Neuronal stem cell (in vitro differentiated cells): Measurements from ENCODE around the gene HMOX1. TPM values are rescaled to one million over a fixed set of nuclear protein-coding genes. Genes with fewer than 3 reads are reported as not detected.

Experiments
- DNase-seq: peaks from one replicate; pipeline ENCODE4 v3.0.0-alpha.2; 2013; ENCODE audit warnings: low spot score
- H2AFZ ChIP-seq: one replicate; pipeline ENCODE4 v1.6.1; 2013; ENCODE audit warnings: mild to moderate bottlenecking, low read length, inconsistent platforms
- H2AK5ac ChIP-seq: 2 replicates; pipeline ENCODE4 v1.6.1; 2013; ENCODE audit warnings: low read depth, mild to moderate bottlenecking, inconsistent platforms, low read length, moderate library complexity, mixed read lengths
- H2BK120ac ChIP-seq: 2 replicates; pipeline ENCODE4 v1.6.1; 2013; ENCODE audit warnings: low read depth, mild to moderate bottlenecking, inconsistent platforms, low read length, moderate library complexity, mixed read lengths
- H2BK12ac ChIP-seq: one replicate; pipeline ENCODE4 v1.6.1; 2013; ENCODE audit warnings: low read length, inconsistent platforms
- H2BK15ac ChIP-seq: 2 replicates; pipeline ENCODE4 v1.6.1; 2013; ENCODE audit warnings: mild to moderate bottlenecking, low read length, inconsistent platforms, mixed read lengths
- H2BK5ac ChIP-seq: one replicate; pipeline ENCODE4 v1.6.1; 2013; ENCODE audit warnings: inconsistent platforms, mild to moderate bottlenecking, low read length, moderate library complexity
- H3K14ac ChIP-seq: one replicate; pipeline ENCODE4 v1.6.1; 2013; ENCODE audit warnings: low read length, inconsistent platforms
- H3K18ac ChIP-seq: 2 replicates; pipeline ENCODE4 v1.6.1; 2013; ENCODE audit warnings: low read length, inconsistent platforms
- H3K23ac ChIP-seq: 2 replicates; pipeline ENCODE4 v1.6.1; 2013; ENCODE audit warnings: low read depth, mild to moderate bottlenecking, mixed read lengths, low read length, inconsistent platforms; ENCODE audit not compliant: poor library complexity
- H3K27ac ChIP-seq: replicated peaks from 3 replicates; pipeline ENCODE4 v1.5.1; 2013; ENCODE audit warnings: low read length, inconsistent platforms
- H3K27me3 ChIP-seq, 3 experiments: 2 replicates each; pipeline ENCODE4 v1.6.1; 2013; ENCODE audit warnings: low read length in 3 of 3, mild to moderate bottlenecking in 2 of 3, inconsistent platforms in 1 of 3, low read depth in 1 of 3, mixed read lengths in 1 of 3, moderate library complexity in 1 of 3; ENCODE audit not compliant: control insufficient read depth in 3 of 3, insufficient read depth in 3 of 3
- H3K36me3 ChIP-seq, 2 donors: replicated peaks in 1 of 2; 2 replicates each; pipeline ENCODE4 v1.6.1; 2013; ENCODE audit warnings: low read length in 2 of 2; ENCODE audit not compliant: control insufficient read depth in 2 of 2, insufficient read depth in 2 of 2
- H3K4ac ChIP-seq: 2 replicates; pipeline ENCODE4 v1.6.1; 2013; ENCODE audit warnings: inconsistent platforms, mild to moderate bottlenecking, low read length, moderate library complexity
- H3K4me1 ChIP-seq, 2 donors: 1 replicate in 1 of 2; 2 replicates in 1 of 2; pipeline ENCODE4 v1.6.1; 2013; ENCODE audit warnings: low read length in 2 of 2, low read depth in 1 of 2; ENCODE audit not compliant: control insufficient read depth in 2 of 2, insufficient read depth in 1 of 2
- H3K4me2 ChIP-seq: one replicate; pipeline ENCODE4 v1.6.1; 2013; ENCODE audit warnings: mild to moderate bottlenecking, low read length, inconsistent platforms; ENCODE audit not compliant: insufficient read depth, poor library complexity, severe bottlenecking
- H3K4me3 ChIP-seq, 2 donors: 2 replicates each; pipeline ENCODE4 v1.5.1; 2013; ENCODE audit warnings: low read length in 2 of 2, mild to moderate bottlenecking in 2 of 2, inconsistent platforms in 1 of 2, moderate library complexity in 1 of 2
- H3K79me1 ChIP-seq: one replicate; pipeline ENCODE4 v1.6.1; 2013; ENCODE audit warnings: low read depth, mild to moderate bottlenecking, inconsistent platforms, low read length, moderate library complexity
- H3K9ac ChIP-seq: one replicate; pipeline ENCODE4 v1.6.1; 2013; ENCODE audit warnings: mild to moderate bottlenecking, low read depth, low read length, inconsistent platforms; ENCODE audit not compliant: poor library complexity
- H3K9me3 ChIP-seq, 2 donors: replicated peaks in 1 of 2; 2 replicates each; pipeline versions ENCODE3 to v1.6.1; 2013; ENCODE audit warnings: low read length in 2 of 2, mild to moderate bottlenecking in 2 of 2, inconsistent platforms in 1 of 2, low read depth in 1 of 2, mixed read lengths in 1 of 2, moderate library complexity in 1 of 2; ENCODE audit not compliant: control insufficient read depth in 2 of 2, insufficient read depth in 1 of 2
- H4K8ac ChIP-seq: one replicate; pipeline ENCODE4 v1.6.1; 2013; ENCODE audit warnings: low read depth, mild to moderate bottlenecking, inconsistent platforms, low read length, moderate library complexity
- H4K91ac ChIP-seq: one replicate; pipeline ENCODE4 v1.6.1; 2013; ENCODE audit warnings: low read length, low read depth, mild to moderate bottlenecking, inconsistent platforms; ENCODE audit not compliant: poor library complexity
- WGBS, 2 donors: extraction: QIAGEN DNeasy Blood & Tissue Kit; methylation state at CpG; one replicate each; pipeline ENCODE4 v1.1.7; 2013; ENCODE audit warnings: missing lambda C conversion rate in 2 of 2, mixed read lengths in 1 of 2; ENCODE audit not compliant: insufficient read length in 2 of 2, insufficient replicate concordance in 1 of 2; ENCODE audit errors: extremely low coverage in 2 of 2; 5-methylcytosine and 5-hydroxymethylcytosine counted together
- polyA plus RNA-seq, 2 experiments: library from polyadenylated mRNA; stranded (reverse); fragments of 200-250 nt; gene quantifications; one replicate each; pipeline ENCODE4 v1.2.3, GENCODE V29; 2013

The HMOX1 gene
- polyA plus RNA-seq (2013, experiment 1 of 2): 5.1 TPM
- 5.5 TPM for polyA plus RNA-seq (2013, experiment 2 of 2)

DNA sequence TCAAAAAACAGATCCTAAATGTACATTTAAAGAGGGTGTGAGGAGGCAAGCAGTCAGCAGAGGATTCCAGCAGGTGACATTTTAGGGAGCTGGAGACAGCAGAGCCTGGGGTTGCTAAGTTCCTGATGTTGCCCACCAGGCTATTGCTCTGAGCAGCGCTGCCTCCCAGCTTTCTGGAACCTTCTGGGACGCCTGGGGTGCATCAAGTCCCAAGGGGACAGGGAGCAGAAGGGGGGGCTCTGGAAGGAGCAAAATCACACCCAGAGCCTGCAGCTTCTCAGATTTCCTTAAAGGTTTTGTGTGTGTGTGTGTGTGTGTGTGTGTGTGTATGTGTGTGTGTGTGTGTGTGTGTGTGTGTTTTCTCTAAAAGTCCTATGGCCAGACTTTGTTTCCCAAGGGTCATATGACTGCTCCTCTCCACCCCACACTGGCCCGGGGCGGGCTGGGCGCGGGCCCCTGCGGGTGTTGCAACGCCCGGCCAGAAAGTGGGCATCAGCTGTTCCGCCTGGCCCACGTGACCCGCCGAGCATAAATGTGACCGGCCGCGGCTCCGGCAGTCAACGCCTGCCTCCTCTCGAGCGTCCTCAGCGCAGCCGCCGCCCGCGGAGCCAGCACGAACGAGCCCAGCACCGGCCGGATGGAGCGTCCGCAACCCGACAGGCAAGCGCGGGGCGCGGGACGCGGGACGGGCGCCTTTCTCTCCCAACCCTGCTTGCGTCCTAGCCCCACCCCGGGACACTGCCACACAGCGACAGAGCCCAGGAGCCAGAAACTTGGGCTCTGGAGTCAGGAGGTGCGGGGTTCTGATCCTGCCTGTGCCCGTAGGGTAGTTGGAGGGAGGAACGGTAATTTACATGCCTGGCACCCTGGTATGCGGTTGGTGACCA lies at the start of gene HMOX1:
Gene HMOX1, plus strand, starts transcription at position 560 of the 887 bp plus-strand sequence. Its CDS starts 78 bp downstream, at position 638.
- peaks cover 0 to 11% (median 4%) of the 10 kb centered on the region in 3 experiments for H3K27me3 ChIP-seq
- H3K4me1 ChIP-seq: peaks cover 14 to 20% of the 10 kb centered on the region in 2 donors
- H3K14ac ChIP-seq: no peak within 1 kb of the TSS
- H3K4ac ChIP-seq: no peak within 1 kb of the TSS
- no peaks in the 10 kb centered on the region for H3K36me3 ChIP-seq
- H3K79me1 ChIP-seq: no peaks in the 10 kb centered on the region
- peak within 1 kb of the TSS; percentile 96 for H3K18ac ChIP-seq
- H2BK12ac ChIP-seq: peak within 1 kb of the TSS; percentile 67
- H2AFZ ChIP-seq: peak within 1 kb of the TSS; percentile 95
- peak within 1 kb of the TSS; percentile 48 to 73 for H3K4me3 ChIP-seq
- no peak within 1 kb of the TSS for H2BK5ac ChIP-seq
- no peak within 1 kb of the TSS for H4K8ac ChIP-seq
- peak within 1 kb of the TSS; percentile 75 for H3K23ac ChIP-seq
- no peak within 1 kb of the TSS for H4K91ac ChIP-seq
- peak within 1 kb of the TSS; percentile 19 for H2BK120ac ChIP-seq
- peak within 1 kb of the TSS; percentile 64 for H3K4me2 ChIP-seq
- H2BK15ac ChIP-seq: peak within 1 kb of the TSS; percentile 71
- no peaks in the 10 kb centered on the region for H3K9me3 ChIP-seq
- H3K27ac ChIP-seq: no peak within 1 kb of the TSS
- H3K9ac ChIP-seq: peak within 1 kb of the TSS; percentile 78
- H2AK5ac ChIP-seq: peak within 1 kb of the TSS; percentile 63
- peak; percentile 49 for DNase-seq
- no CpG with 5 or more reads among the region's 47 CpGs for WGBS, 2 donors

DNA sequence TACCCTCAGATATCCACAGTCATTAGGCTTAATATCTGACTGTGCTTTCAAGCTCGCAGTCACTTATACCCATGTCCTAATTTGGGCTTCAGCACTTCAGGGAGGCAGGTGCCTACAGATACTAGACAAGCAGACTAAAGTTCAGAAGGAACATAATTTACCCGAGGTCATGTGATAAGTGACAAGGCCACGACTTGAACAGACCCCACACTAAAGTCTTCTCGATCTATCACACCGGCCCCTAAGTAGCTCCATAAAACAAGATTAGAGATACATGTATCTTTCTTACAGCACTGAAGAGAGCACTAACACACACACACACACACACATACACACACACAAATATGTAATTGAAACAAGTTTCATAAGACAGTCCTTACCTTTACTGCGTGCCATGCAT lies 48.6 kb upstream of the HMOX1 start:
- Histone ChIP-seq H3K4ac (no peak overlapping the region), H4K8ac (no peak overlapping the region), H3K36me3 (peaks cover 38 to 66% of the 10 kb centered on the region in 2 donors), H2BK5ac (no peak overlapping the region), H2AK5ac (no peak overlapping the region), H3K4me1 (peaks cover 0 to 3% of the 10 kb centered on the region in 2 donors), H3K14ac (no peak overlapping the region), H3K4me2 (no peak overlapping the region), H3K27me3 (no peaks in the 10 kb centered on the region), H3K79me1 (no peaks in the 10 kb centered on the region), H3K4me3 (no peak overlapping the region), H2BK120ac (no peak overlapping the region), H2BK15ac (no peak overlapping the region), H3K9ac (no peak overlapping the region), H4K91ac (no peak overlapping the region), H3K9me3 (peaks cover 0 to 2% of the 10 kb centered on the region in 2 donors), H3K23ac (no peak overlapping the region), H2AFZ (no peak overlapping the region), H2BK12ac (no peak overlapping the region), H3K18ac (no peak overlapping the region), H3K27ac (no peak overlapping the region)
- DNase-seq: no peak
- WGBS, 2 donors: no CpG with 5 or more reads among the region's 6 CpGs

GRCh38 chr22:35333220-35333619 lies 47.7 kb upstream of the HMOX1 start:
- Histone ChIP-seq H3K27me3 (no peaks in the 10 kb centered on the region), H3K79me1 (no peaks in the 10 kb centered on the region), H2BK5ac (no peak overlapping the region), H2AK5ac (no peak overlapping the region), H3K36me3 (peaks cover 31 to 58% of the 10 kb centered on the region in 2 donors), H4K8ac (no peak overlapping the region), H4K91ac (no peak overlapping the region), H3K9me3 (peaks cover 0 to 2% of the 10 kb centered on the region in 2 donors), H3K14ac (no peak overlapping the region), H3K23ac (no peak overlapping the region), H3K18ac (no peak overlapping the region), H2BK15ac (no peak overlapping the region), H3K27ac (no peak overlapping the region), H2BK120ac (no peak overlapping the region), H2BK12ac (no peak overlapping the region), H3K4me1 (peaks cover 0 to 12% of the 10 kb centered on the region in 2 donors), H3K4me3 (no peak overlapping the region), H3K4ac (no peak overlapping the region), H3K9ac (no peak overlapping the region), H3K4me2 (no peak overlapping the region), H2AFZ (no peak overlapping the region)
- no CpG with 5 or more reads among the region's 7 CpGs for WGBS, 2 donors
- no peak for DNase-seq

GRCh38 chr22:35334004-35334403 lies 46.9 kb upstream of the HMOX1 start:
- no peak overlapping the region for H2AFZ ChIP-seq
- no peak overlapping the region for H2BK120ac ChIP-seq
- H3K36me3 ChIP-seq: peaks cover 30 to 54% of the 10 kb centered on the region in 2 donors
- no peaks in the 10 kb centered on the region for H3K27me3 ChIP-seq
- H4K91ac ChIP-seq: peak overlapping the region; percentile 64
- H2BK12ac ChIP-seq: no peak overlapping the region
- DNase-seq: no peak
- H4K8ac ChIP-seq: peak overlapping the region; percentile 95
- no peak overlapping the region for H3K4ac ChIP-seq
- H2AK5ac ChIP-seq: no peak overlapping the region
- no peaks in the 10 kb centered on the region for H3K79me1 ChIP-seq
- H3K9ac ChIP-seq: peak overlapping the region; percentile 36
- H3K18ac ChIP-seq: no peak overlapping the region
- H3K14ac ChIP-seq: no peak overlapping the region
- peaks cover 0 to 12% of the 10 kb centered on the region in 2 donors for H3K4me1 ChIP-seq
- no peak overlapping the region for H3K4me3 ChIP-seq
- no peak overlapping the region for H2BK15ac ChIP-seq
- H2BK5ac ChIP-seq: no peak overlapping the region
- H3K9me3 ChIP-seq: peaks cover 0 to 2% of the 10 kb centered on the region in 2 donors
- no peak overlapping the region for H3K27ac ChIP-seq
- no CpG with 5 or more reads among the region's 9 CpGs for WGBS, 2 donors
- H3K4me2 ChIP-seq: no peak overlapping the region
- H3K23ac ChIP-seq: peak overlapping the region; percentile 35
